Right lobe of liver (tissue), 4 donors: ENCODE results near the gene ARID5B.

Experiments used
- CTCF ChIP-seq, 4 donors: fragments of 200-600 bp in 3 of 4; fragments of 450-650 bp in 1 of 4; IDR thresholded peaks; one replicate each; pipeline versions ENCODE4 v1.5.1 to v1.8.0; 2016 to 2022; ENCODE audit warnings: antibody characterized with exemption in 4 of 4, mild to moderate bottlenecking in 2 of 4
- POLR2A ChIP-seq: fragments of 450-650 bp; IDR thresholded peaks from one replicate; pipeline ENCODE4 v1.6.1; 2017; ENCODE audit warnings: antibody characterized with exemption, mild to moderate bottlenecking
- donor health status: DM: no; HTN: no; CAD: no.
- donor health status: DM: no; HTN: no; CAD: no.
- donor health status: DM: no; HTN: yes; CAD: no.

- TF ChIP-seq POLR2A (no peak), CTCF (IDR thresholded peaks at IDR 0.05) (no peak)
These were observed 157.0 kb downstream of the ARID5B start for GRCh38 chr10:62058476-62058875.
